Mucosa of rectum (tissue), 2 donors: ENCODE data around the gene OR5L2.
"Not testable (repeated sequence)": the region's sequence is repeated elsewhere in the genome, so short reads cannot be mapped to it uniquely, and the experiment has no call there.

Experiments used
- H3K27ac ChIP-seq, 2 donors: one replicate each; pipeline ENCODE4 v1.7.0; 2013; ENCODE audit warnings: inconsistent platforms in 2 of 2, low read depth in 2 of 2, low read length in 2 of 2
- H3K27me3 ChIP-seq, 2 donors: one replicate each; pipeline ENCODE4 v1.7.0; 2013; ENCODE audit warnings: low read length in 2 of 2; ENCODE audit not compliant: control insufficient read depth in 2 of 2, insufficient read depth in 2 of 2
- H3K36me3 ChIP-seq, 2 donors: one replicate each; pipeline ENCODE4 v1.7.0; 2013; ENCODE audit warnings: low read length in 2 of 2; ENCODE audit not compliant: control insufficient read depth in 2 of 2, insufficient read depth in 2 of 2
- H3K4me1 ChIP-seq, 2 donors: one replicate each; pipeline ENCODE4 v1.7.0; 2013; ENCODE audit warnings: low read length in 2 of 2, mild to moderate bottlenecking in 1 of 2; ENCODE audit not compliant: control insufficient read depth in 2 of 2, insufficient read depth in 2 of 2
- H3K4me3 ChIP-seq, 2 donors: one replicate each; pipeline ENCODE4 v1.7.0; 2013; ENCODE audit warnings: low read length in 2 of 2
- H3K9ac ChIP-seq, 2 donors: one replicate each; pipeline ENCODE4 v1.7.0; 2013; ENCODE audit warnings: low read length in 2 of 2, low read depth in 1 of 2, mild to moderate bottlenecking in 1 of 2
- H3K9me3 ChIP-seq, 2 donors: one replicate each; pipeline ENCODE4 v1.7.0; 2013; ENCODE audit warnings: low read length in 2 of 2; ENCODE audit not compliant: control insufficient read depth in 2 of 2
- donor health status: healthy.
- donor health status: Normal muscosa, but diverticular disease.

OR5L2 gene

GRCh38 chr11:55852141-55852540, 25.1 kb downstream of the OR5L2 start:
- Histone ChIP-seq H3K27ac (no peak overlapping the region), H3K4me3 (no peak overlapping the region)

GRCh38 chr11:55854704-55855103, 27.7 kb downstream of the OR5L2 start:
- Histone ChIP-seq H3K27me3 (no peaks in the 10 kb centered on the region), H3K9me3 (no peaks in the 10 kb centered on the region), H3K36me3 (no peaks in the 10 kb centered on the region), H3K27ac (no peak overlapping the region), H3K9ac (no peak overlapping the region), H3K4me1 (no peaks in the 10 kb centered on the region), H3K4me3 (no peak overlapping the region)

More at GRCh38 chr11:55852141-55852540, 25.1 kb downstream of the OR5L2 start:
- Histone ChIP-seq H3K9me3 (no peaks in the 10 kb centered on the region), H3K36me3 (no peaks in the 10 kb centered on the region), H3K4me1 (no peaks in the 10 kb centered on the region), H3K27me3 (no peaks in the 10 kb centered on the region), H3K9ac (no peak overlapping the region)

GRCh38 chr11:55867354-55867753, 40.3 kb downstream of the OR5L2 start:
- H3K27me3 ChIP-seq, H3K27ac ChIP-seq, H3K9ac ChIP-seq, H3K4me3 ChIP-seq, H3K4me1 ChIP-seq, H3K9me3 ChIP-seq, H3K36me3 ChIP-seq: not testable (repeated sequence)

GRCh38 chr11:55872731-55873130, 45.7 kb downstream of the OR5L2 start:
- not testable (repeated sequence) for H3K9ac ChIP-seq, H3K27ac ChIP-seq, H3K27me3 ChIP-seq, H3K4me1 ChIP-seq, H3K4me3 ChIP-seq, H3K36me3 ChIP-seq, H3K9me3 ChIP-seq

GRCh38 chr11:55873146-55873545, 46.1 kb downstream of the OR5L2 start:
- not testable (repeated sequence) for H3K27me3 ChIP-seq, H3K36me3 ChIP-seq, H3K4me3 ChIP-seq, H3K9me3 ChIP-seq, H3K27ac ChIP-seq, H3K4me1 ChIP-seq, H3K9ac ChIP-seq
